A673 (cell line): ENCODE measurements around the gene DNAH1.

Experiments
- EZH2 ChIP-seq: fragments of 200-600 bp; sonication (generic); IDR thresholded peaks from 2 replicates; pipeline ENCODE4 v1.6.1; 2017; ENCODE audit warnings: borderline replicate concordance, low read depth, mild to moderate bottlenecking, mixed read lengths, antibody characterized with exemption, low read length; ENCODE audit not compliant: poor library complexity, severe bottlenecking
- TF ChIP-seq, protein P1 (sequence below): fragments of 300-800, 200-600 bp; sonication (generic); conservative IDR thresholded peaks from 2 replicates; pipeline ENCODE4 v1.5.1; 2017; ENCODE audit warnings: low read depth, mild to moderate bottlenecking, antibody characterized with exemption, low read length, moderate library complexity, mixed read lengths

DNA sequence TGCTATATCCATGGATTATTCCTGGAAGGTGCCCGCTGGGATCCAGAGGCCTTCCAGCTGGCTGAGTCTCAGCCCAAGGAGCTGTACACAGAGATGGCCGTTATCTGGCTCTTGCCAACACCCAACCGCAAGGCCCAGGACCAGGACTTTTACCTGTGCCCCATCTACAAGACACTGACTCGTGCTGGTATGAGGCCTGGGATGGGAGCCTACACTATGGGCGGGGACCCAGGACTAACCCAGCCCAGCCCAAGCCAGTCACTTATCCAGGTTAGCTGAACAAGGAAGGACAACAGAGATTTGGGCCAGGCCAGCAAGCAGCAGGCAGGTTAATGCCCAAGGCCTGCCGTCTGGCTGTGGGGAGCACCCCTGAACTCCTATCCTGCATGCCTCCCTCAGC lies 83.5 kb downstream of the DNAH1 start:
- TF ChIP-seq, protein P1, sequence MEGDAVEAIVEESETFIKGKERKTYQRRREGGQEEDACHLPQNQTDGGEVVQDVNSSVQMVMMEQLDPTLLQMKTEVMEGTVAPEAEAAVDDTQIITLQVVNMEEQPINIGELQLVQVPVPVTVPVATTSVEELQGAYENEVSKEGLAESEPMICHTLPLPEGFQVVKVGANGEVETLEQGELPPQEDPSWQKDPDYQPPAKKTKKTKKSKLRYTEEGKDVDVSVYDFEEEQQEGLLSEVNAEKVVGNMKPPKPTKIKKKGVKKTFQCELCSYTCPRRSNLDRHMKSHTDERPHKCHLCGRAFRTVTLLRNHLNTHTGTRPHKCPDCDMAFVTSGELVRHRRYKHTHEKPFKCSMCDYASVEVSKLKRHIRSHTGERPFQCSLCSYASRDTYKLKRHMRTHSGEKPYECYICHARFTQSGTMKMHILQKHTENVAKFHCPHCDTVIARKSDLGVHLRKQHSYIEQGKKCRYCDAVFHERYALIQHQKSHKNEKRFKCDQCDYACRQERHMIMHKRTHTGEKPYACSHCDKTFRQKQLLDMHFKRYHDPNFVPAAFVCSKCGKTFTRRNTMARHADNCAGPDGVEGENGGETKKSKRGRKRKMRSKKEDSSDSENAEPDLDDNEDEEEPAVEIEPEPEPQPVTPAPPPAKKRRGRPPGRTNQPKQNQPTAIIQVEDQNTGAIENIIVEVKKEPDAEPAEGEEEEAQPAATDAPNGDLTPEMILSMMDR, result no peak
- no peak for TF ChIP-seq EZH2
